HTERT RPE-1 (cell line): ENCODE data around the gene WFDC1.

Source experiments
- in situ Hi-C: fragments of 300-500 bp; cut with MboI; formaldehyde crosslinking; loops from 4 replicates; pipeline ENCODE4 v1.14.3; 2020; ENCODE audit warnings: low sequenced_read_pairs

The WFDC1 gene

DNA sequence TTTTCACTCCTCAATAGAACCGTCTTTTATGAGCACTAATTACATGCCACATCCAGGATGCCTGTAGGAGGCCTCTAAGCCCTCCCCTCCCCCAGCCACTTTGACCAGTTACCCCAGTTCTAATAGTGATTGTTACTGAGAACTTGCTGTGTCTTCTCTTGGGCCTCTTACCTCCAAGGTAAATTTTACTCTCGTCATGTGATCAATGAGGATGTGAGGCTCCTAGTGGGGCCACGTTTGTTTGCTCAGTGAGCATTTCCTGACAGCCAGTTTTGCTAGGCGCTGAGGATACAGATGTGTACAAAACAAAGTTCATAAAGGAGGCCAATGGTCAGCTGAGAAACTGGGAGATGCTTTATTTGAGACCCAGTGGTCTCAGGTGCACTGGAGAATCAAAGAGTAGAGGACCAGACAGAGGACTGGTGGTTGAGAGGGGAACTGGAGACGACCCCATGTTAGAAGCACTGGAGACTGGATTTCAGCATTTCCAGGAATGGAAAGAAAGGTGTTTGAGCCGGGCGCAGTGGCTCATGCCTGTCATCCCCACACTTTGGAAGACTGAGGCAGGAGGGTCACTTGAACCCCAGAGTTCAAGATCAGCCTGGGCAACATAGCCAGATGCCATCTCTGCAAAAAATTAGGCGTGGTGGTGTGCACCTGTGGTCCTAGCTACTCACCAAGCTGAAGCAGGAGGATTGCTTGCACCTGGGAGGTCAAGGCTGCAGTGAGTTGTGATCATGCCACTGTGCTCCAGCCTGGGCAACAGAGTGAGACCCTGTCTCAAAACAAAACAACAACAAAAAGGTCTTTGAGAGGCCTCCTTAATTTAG lies 76.3 kb downstream of the WFDC1 start:
- in situ Hi-C loops = no loop called here

DNA sequence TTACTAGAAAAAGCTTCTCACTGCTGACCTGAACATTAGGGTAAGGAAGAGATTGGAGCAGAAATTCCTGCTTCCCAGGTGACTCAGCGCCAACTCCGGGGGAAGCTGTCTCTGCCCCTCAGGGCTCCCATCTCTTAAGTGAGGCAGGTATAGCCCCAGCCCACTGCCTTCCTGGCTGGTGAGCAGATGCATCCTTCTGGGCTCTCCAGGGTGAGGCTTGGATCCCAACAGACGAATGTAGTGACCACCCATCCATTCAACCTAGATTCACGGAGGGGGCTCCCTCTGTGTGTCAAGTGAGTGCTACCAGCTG lies 76.8 kb downstream of the WFDC1 start:
- in situ Hi-C loops = no loop called here

DNA sequence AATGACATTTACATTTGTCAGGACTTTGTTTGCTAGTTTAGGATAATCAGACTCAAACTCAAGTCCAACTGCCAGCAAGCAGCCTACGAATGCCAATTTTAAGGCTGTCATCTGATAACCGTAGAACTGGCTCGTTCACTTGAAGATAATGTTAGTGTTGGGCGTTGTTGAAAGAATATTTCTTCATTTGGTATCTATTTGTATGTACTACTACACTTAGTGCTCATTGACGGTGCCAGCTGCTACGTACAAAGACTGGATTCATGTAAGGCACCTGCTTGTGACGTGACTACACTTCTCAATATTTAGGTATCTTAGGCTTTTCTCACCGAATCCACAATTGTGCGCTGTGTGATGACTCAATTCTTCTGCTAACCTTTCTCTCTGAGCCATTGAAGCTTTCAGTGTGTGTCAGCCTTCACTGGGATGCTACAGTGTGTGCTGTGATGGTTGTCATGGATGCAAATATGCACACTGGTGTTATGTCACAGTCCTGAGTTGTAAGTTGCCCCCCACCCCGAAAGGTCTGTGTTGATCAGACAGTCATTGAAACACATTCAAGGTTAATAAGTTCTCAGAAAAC lies 79.3 kb downstream of the WFDC1 start:
- in situ Hi-C loops = no loop called here

DNA sequence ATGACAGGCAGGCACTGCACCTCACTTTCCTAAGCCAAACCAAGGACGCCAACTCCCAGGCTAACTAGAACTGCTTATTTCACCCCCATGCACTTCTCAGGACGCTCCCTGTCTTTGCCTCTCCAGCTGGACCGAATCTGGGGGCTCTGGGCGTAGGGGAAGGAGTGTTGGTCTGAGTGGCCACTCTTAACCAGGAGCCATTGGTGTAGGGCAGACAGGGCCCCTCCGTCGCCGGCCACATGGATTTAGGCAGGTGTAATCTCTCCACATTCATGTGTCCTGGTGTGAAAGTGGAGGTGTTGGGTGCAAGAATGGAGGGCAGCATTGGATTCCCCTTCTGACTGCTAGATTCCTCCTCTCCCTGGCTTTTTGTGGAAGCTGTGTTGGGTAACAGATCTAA lies 83.4 kb downstream of the WFDC1 start:
- in situ Hi-C loops = no loop called here

DNA sequence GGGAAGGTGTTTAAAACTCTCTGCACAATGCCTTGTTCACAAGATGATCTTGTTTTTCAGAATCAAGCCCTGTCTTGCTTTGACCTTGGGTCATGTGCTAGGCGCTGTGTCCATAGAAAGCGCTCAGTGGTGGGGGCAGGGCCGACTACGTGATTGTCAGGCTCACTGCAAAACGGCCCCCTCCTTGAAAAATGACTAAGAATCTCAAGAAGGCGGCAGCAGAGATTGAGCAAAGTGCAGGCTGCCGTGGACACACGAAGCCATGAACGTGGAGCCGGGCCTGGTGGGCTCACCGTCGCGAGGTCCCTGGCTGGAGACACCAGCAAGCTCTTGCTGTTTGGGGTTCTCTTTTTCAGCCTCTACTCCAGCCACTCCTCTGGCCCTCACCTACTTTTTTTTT lies 83.9 kb downstream of the WFDC1 start:
- in situ Hi-C loops = no loop called here

DNA sequence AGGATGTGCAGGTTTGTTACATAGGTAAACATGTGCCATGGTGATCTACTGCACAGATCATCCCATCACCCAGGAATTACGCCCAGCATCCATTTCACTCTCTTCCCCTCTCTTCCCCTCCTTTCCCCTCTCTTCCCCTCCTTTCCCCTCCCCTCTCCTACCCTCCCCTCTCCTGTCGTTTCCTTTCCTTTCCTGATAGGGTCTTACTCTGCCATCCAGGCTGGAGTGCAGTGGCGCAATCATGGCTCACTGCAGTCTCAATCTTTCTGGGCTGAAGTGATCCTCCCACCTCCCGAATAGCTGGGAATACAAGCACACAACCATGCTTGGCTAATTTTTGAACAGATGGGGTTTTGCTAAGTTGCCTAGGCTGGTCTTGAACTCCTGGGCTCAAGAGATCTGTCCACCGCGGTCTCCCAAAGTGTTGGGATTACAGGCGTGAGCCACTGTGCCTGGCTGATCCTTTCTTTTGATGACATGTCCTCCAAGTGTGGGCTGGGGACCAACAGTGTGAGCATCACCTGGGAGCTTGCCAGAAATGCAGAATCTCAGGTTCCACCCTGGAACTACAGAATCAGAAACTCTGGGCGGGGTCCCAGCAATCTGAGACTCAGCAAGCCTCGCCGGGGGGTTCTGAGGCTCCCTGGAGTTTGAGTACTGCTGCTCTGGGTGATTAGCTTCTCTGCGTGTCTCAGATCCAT lies 84.5 kb downstream of the WFDC1 start:
- in situ Hi-C loops = no loop called here
